Kidney tubule cell (primary cell): ENCODE data around the gene IRAK1.
A peak's percentile ranks its signal among the peaks of the same experiment; 100 is the strongest.

Experiments
- DNase-seq: peaks from one replicate; pipeline ENCODE4 v3.0.0-alpha.2; 2018; ENCODE audit warnings: low spot score

The IRAK1 gene

GRCh38 chrX:154019061-154019621, 561 bp downstream of the IRAK1 start:
- no peak for DNase-seq

- DNase-seq, result no peak
Measured at GRCh38 chrX:154018518-154019060, 1.1 kb downstream of the IRAK1 start.

- no peak for DNase-seq
Measured at GRCh38 chrX:154017766-154018517, 1.8 kb downstream of the IRAK1 start.

- DNase-seq, result no peak
Measured at GRCh38 chrX:154016366-154017076, 3.2 kb downstream of the IRAK1 start.

- DNase-seq, result no peak
Measured at GRCh38 chrX:154015581-154016264, 4.0 kb downstream of the IRAK1 start.

GRCh38 chrX:154014429-154015380, 5.0 kb downstream of the IRAK1 start:
- no peak for DNase-seq

GRCh38 chrX:154013614-154014360, 5.9 kb downstream of the IRAK1 start:
- DNase-seq, result peak; percentile 24

- no peak for DNase-seq
Measured at GRCh38 chrX:154013001-154013421, 6.7 kb downstream of the IRAK1 start.

- DNase-seq, result no peak
Measured at GRCh38 chrX:154012336-154012991, 7.2 kb downstream of the IRAK1 start.

- no peak for DNase-seq
Measured at GRCh38 chrX:154011376-154012335, 8.0 kb downstream of the IRAK1 start.

- DNase-seq, result no peak
Measured at GRCh38 chrX:154010330-154011087, 9.2 kb downstream of the IRAK1 start.

- no peak for DNase-seq
Measured at GRCh38 chrX:154008521-154008920, 11.2 kb downstream of the IRAK1 start.

- DNase-seq, result no peak
Measured at GRCh38 chrX:154006947-154007346, 12.8 kb downstream of the IRAK1 start.

GRCh38 chrX:154004315-154004714, 15.4 kb downstream of the IRAK1 start:
- no peak for DNase-seq

GRCh38 chrX:154002215-154002719, 17.4 kb downstream of the IRAK1 start:
- DNase-seq, result peak; percentile 82

- DNase-seq, result no peak
Measured at GRCh38 chrX:154000051-154000450, 19.7 kb downstream of the IRAK1 start.

GRCh38 chrX:153999359-154000037, 20.2 kb downstream of the IRAK1 start:
- DNase-seq, result no peak
